GM12875 (cell line): ENCODE data around the gene UTS2R.

ENCODE experiments used
- H3K4me3 ChIP-seq: one replicate; pipeline ENCODE4 v1.5.1; 2011; ENCODE audit warnings: low read depth, low read length, control low read depth
- TF ChIP-seq, protein P1 (sequence below): IDR thresholded peaks from 2 replicates; pipeline ENCODE4 v1.5.1; 2011; ENCODE audit warnings: low read depth, mild to moderate bottlenecking, control low read depth, inconsistent platforms, low read length, moderate library complexity, borderline replicate concordance; ENCODE audit not compliant: insufficient read depth

Gene UTS2R

DNA sequence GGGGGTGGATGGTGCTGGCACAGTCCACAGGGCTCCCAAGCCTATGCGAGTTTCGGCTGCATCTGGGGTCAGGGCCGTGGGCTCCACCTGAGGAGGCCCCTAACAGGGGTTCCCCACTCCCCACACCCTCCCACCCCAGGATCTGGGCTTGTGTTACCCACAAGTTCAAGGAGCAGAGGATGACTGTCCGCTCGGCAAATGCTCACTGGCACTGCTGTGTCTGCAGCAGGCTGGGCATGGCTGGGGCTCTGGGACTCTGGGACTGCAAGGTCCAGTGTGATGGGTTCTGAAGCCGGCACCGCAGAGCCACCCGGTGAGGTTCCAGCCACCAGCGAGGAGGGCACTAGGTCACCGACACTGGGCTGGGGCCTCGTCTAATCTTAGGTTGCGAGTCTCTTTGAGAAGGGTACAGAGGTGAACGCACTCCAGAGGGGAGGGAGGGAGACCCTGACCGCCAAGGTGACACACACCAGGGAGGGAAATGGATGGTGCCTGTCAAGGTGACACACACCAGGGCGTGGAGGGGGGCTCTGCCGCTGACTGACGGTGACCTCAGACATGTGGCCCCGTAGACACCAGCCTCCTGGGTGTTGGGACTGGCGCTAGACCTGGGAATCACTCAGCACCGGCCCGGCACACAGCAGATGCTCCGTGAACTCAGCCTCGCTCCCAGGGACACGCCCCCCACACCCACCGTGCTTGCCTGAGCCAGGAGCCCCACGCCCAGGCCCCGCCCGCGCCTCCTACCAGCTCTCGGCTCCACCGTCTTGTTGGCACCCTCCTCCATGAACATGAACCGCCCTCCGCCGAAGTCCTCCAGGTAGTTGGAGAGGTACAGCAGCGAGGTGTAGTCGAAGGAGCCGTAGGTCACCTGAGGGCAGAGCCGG is 26.1 kb downstream of the UTS2R start:
- no peak overlapping the region for H3K4me3 ChIP-seq
- TF ChIP-seq, protein P1, sequence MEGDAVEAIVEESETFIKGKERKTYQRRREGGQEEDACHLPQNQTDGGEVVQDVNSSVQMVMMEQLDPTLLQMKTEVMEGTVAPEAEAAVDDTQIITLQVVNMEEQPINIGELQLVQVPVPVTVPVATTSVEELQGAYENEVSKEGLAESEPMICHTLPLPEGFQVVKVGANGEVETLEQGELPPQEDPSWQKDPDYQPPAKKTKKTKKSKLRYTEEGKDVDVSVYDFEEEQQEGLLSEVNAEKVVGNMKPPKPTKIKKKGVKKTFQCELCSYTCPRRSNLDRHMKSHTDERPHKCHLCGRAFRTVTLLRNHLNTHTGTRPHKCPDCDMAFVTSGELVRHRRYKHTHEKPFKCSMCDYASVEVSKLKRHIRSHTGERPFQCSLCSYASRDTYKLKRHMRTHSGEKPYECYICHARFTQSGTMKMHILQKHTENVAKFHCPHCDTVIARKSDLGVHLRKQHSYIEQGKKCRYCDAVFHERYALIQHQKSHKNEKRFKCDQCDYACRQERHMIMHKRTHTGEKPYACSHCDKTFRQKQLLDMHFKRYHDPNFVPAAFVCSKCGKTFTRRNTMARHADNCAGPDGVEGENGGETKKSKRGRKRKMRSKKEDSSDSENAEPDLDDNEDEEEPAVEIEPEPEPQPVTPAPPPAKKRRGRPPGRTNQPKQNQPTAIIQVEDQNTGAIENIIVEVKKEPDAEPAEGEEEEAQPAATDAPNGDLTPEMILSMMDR, result no peak

DNA sequence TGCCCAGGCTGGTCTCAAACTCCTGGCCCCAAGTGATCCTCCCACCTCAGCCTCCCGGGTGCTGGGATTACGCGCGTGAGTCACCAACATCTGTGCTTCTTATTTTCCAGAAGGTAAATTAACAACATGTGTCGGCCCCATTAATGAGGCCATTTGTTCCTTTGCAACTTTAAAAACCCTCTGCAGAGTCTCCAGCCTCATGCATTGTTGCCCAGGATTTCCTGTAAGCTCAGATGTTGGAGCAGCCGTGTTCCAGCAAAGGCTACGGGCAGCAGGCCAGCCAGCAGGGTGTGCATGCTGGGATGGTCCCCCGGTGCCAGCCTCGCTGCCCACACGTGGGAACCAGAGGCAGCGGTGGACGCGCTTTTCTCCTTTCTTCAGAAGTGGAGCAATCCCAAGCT is 27.5 kb downstream of the UTS2R start:
- H3K4me3 ChIP-seq, result no peak overlapping the region
- TF ChIP-seq, protein P1, result no peak

DNA sequence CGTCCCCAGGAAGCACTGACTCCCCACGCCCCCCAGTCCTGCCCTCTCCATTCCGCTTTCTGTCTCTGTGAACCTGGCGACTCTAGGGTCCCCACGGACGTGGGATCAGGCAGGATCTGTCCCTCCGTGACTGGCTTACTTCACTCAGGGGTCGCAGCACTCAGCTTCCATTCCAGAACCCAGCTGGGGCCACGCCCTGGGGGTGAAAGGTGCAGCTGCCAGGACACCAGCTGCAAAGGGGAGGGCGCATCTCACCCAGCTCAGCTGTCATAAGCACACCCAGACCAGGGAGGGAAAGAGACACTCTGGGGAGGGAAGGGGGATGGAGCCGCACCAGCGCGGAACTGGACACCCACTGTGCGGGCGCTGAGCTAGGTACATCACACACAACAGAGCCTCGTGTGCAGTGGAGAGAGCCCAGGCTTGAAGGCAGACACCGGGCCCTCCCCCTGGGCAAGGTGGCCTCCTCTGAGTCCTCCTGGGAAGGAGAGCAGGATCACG is 28.1 kb downstream of the UTS2R start:
- TF ChIP-seq, protein P1, result no peak
- H3K4me3 ChIP-seq, result no peak overlapping the region

DNA sequence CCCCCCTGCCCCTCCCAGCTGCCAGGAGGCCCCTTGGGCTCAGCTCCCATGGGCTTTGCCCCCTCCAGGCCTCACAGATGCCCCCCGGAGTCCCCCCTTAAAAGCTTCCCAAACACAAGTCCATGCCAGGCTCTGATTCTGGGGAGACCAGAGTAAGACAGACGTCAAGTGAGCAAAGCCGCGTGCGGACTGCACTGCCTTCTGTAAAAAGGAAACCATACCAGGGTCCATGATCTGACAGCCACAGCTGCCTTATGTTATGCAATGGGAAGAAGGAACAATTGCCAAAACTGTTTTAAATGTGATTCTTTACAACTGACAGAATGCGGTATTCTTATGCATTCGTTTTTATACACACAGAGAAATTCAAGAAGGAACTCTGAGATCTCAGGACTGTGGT is 28.6 kb downstream of the UTS2R start:
- H3K4me3 ChIP-seq, result no peak overlapping the region
- TF ChIP-seq, protein P1, result no peak

DNA sequence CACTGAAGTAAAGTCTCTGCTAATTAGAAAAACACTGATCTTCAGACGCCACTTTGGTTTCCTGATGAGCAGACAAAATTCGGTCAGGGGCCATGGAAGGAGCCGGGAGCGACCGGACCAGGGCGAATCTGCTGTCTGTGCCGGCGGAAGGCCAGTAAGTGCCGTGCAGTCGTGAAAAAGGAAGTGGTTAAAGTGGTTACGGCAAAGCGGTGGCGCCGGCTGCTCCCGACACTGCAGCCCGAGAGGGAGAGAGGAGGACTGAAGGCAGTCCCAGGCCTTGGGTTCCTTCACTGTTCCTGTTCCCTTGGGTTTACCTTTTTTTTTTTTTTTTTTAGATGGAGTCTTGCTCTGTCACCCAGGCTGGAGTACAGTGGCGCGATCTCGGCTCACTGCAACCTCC is 29.3 kb downstream of the UTS2R start:
- no peak overlapping the region for H3K4me3 ChIP-seq
- TF ChIP-seq, protein P1, result no peak

DNA sequence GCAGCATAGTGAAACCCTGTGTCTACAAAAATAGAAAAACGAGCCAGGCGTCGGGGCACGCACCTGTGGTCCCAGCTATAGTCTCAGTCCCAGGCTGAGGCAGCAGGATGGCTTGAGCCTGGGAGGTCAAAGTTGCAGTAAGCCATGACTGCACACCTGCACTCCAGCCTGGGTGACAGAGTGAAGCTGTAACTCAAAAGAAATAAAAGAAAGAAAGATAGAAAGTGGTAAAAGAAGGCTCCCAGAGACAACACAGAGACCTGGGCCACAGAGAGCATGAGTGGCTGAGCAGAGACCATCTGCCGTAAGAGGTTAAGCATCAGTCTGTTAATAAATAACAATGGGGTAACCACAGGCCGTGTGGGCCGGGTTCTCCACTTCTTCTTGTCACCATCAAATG is 31.3 kb downstream of the UTS2R start:
- H3K4me3 ChIP-seq, result no peak overlapping the region
- TF ChIP-seq, protein P1, result no peak
